ENCODE data around the gene TBC1D16. TPM values are rescaled to one million over a fixed set of nuclear protein-coding genes. Genes with fewer than 3 reads are reported as not detected.

Gene TBC1D16
- total RNA-seq, 1 experiment from 2014 or later = 85.8 TPM

DNA sequence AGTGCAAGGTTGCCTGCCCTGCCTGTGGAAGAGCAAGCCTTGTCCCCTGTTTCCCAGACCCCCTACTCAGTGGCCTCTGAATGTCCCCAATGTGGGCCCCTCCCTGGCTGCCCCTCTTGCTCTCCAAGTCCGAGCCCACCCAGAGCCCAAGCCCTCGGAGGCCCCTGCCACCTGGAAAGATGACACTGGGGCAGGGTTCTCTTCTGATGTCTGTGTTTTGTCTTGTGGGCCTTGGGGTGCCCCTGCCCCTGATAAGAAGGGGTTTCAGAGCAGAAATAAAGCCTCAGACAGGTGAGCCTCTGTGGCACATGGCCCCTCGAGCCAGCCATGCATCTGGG lies 111.1 kb downstream of the TBC1D16 start:
- no peak overlapping the region for H4K91ac ChIP-seq (ENCODE audit: insufficient read length, low read depth, low read length)
- peaks cover 27% of the 10 kb centered on the region for H3K27me3 Mint-ChIP-seq (ENCODE audit: low read depth)
- no peak overlapping the region for H3K18ac ChIP-seq (ENCODE audit: insufficient read length, low read depth, low read length)
- H2BK20ac ChIP-seq (ENCODE audit: low read depth, low read length, poor library complexity, severe bottlenecking) = no peak overlapping the region
- no peak overlapping the region for H2BK15ac ChIP-seq (ENCODE audit: low read depth, low read length)
- H3K9me3 ChIP-seq (ENCODE audit: control insufficient read depth, low read depth, low read length) = no peaks in the 10 kb centered on the region
- no peak for DNase-seq
- no peak overlapping the region for H4K8ac ChIP-seq (replicated peaks; ENCODE audit: insufficient read length, low read depth, low read length)
- H2BK12ac ChIP-seq (ENCODE audit: insufficient read length, low read depth, low read length) = no peak overlapping the region
- no peaks in the 10 kb centered on the region for H3K4me1 ChIP-seq (ENCODE audit: insufficient read depth, low read length)
- no peaks in the 10 kb centered on the region for H4K20me1 ChIP-seq (ENCODE audit: control insufficient read depth, insufficient read depth, insufficient read length)
- peaks cover 12 to 32% of the 10 kb centered on the region in 2 experiments for H3K4me1 Mint-ChIP-seq
- no peak overlapping the region for H3K4ac ChIP-seq (ENCODE audit: low read depth, low read length)
- H4K5ac ChIP-seq (ENCODE audit: insufficient read length, low read depth, low read length) = no peak overlapping the region
- H3K9me3 Mint-ChIP-seq = no peaks in the 10 kb centered on the region; a peak in 1 of 5 replicates
- no peaks in the 10 kb centered on the region for H3K79me2 ChIP-seq (ENCODE audit: insufficient read depth, low read length)
- H3K4me2 ChIP-seq (ENCODE audit: insufficient read depth, insufficient read length, low read length) = no peak overlapping the region
- H3K27ac Mint-ChIP-seq = no peak overlapping the region; a peak in 1 of 7 replicates
- H3K14ac ChIP-seq (ENCODE audit: insufficient read depth, low read length) = no peak overlapping the region
- H3K27ac ChIP-seq (ENCODE audit: insufficient read length, low read depth, low read length) = no peak overlapping the region
- TF ChIP-seq, protein P1, sequence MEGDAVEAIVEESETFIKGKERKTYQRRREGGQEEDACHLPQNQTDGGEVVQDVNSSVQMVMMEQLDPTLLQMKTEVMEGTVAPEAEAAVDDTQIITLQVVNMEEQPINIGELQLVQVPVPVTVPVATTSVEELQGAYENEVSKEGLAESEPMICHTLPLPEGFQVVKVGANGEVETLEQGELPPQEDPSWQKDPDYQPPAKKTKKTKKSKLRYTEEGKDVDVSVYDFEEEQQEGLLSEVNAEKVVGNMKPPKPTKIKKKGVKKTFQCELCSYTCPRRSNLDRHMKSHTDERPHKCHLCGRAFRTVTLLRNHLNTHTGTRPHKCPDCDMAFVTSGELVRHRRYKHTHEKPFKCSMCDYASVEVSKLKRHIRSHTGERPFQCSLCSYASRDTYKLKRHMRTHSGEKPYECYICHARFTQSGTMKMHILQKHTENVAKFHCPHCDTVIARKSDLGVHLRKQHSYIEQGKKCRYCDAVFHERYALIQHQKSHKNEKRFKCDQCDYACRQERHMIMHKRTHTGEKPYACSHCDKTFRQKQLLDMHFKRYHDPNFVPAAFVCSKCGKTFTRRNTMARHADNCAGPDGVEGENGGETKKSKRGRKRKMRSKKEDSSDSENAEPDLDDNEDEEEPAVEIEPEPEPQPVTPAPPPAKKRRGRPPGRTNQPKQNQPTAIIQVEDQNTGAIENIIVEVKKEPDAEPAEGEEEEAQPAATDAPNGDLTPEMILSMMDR (conservative IDR thresholded peaks at IDR 0.05) = no peak
- H3K36me3 Mint-ChIP-seq (ENCODE audit: insufficient read depth in 1 of 3, low read depth in 3 of 3) = no peaks in the 10 kb centered on the region
- no peak overlapping the region for H3K4me3 Mint-ChIP-seq
- no peaks in the 10 kb centered on the region for H3K79me1 ChIP-seq (ENCODE audit: insufficient read depth, low read depth, low read length, poor library complexity, severe bottlenecking)
- H2AK5ac ChIP-seq (ENCODE audit: insufficient read length, low read length) = no peak overlapping the region
- no peak overlapping the region for H3K9ac ChIP-seq (ENCODE audit: extremely low read depth, insufficient read length, low read length)
- H3K56ac ChIP-seq (ENCODE audit: insufficient read length, low read depth, low read length) = no peak overlapping the region
- WGBS (ENCODE audit: extremely low coverage, insufficient read length, low lambda C conversion rate) = no CpG with 5 or more reads among the region's 3 CpGs
- no peaks in the 10 kb centered on the region for H3K23me2 ChIP-seq (ENCODE audit: insufficient read length, low read depth, low read length, poor library complexity, severe bottlenecking)
- no peak overlapping the region for H2AFZ ChIP-seq (ENCODE audit: low read length)
- no peak overlapping the region for H3K23ac ChIP-seq (ENCODE audit: insufficient read length, low read depth, low read length)
- H2BK120ac ChIP-seq (ENCODE audit: low read depth, low read length, poor library complexity, severe bottlenecking) = no peak overlapping the region
- no peaks in the 10 kb centered on the region for H3K27me3 ChIP-seq (ENCODE audit: insufficient read depth, low read length)
- H3T11ph ChIP-seq (ENCODE audit: low read length) = no peak overlapping the region
- H2BK5ac ChIP-seq (ENCODE audit: insufficient read length, low read length) = no peak overlapping the region
